Measurements from ENCODE around the gene BEX4.
"Not testable (repeated sequence)": the region's sequence is repeated elsewhere in the genome, so short reads cannot be mapped to it uniquely, and the experiment has no call there.

Gene BEX4

GRCh38 chrX:103214870-103215424 is at the start of gene BEX4:
Gene BEX4 (plus strand): TSS chrX:103215108. CDS start chrX:103216154, 1,046 bp downstream.
- peak; percentile 60 to 64 for DNase-seq

GRCh38 chrX:103170216-103170615 is 44.7 kb upstream of the BEX4 start:
- no peak for DNase-seq

GRCh38 chrX:103171353-103171752 is 43.6 kb upstream of the BEX4 start:
- no peak for DNase-seq

GRCh38 chrX:103175256-103175655 is 39.7 kb upstream of the BEX4 start:
- not testable (repeated sequence) for DNase-seq

- DNase-seq, result peak; percentile 3 to 14
These were observed 38.8 kb upstream of the BEX4 start for GRCh38 chrX:103175944-103176753.

GRCh38 chrX:103177556-103177955 is 37.4 kb upstream of the BEX4 start:
- DNase-seq, result no peak

GRCh38 chrX:103183912-103184311 is 31.0 kb upstream of the BEX4 start:
- no peak for DNase-seq

- no peak for DNase-seq
These were observed 26.9 kb upstream of the BEX4 start for GRCh38 chrX:103187953-103188475.

GRCh38 chrX:103197721-103198306 is 17.1 kb upstream of the BEX4 start:
- no peak for DNase-seq

GRCh38 chrX:103198668-103199067 is 16.2 kb upstream of the BEX4 start:
- not testable (repeated sequence) for DNase-seq

- no peak for DNase-seq
These were observed 13.9 kb upstream of the BEX4 start for GRCh38 chrX:103201041-103201440.

GRCh38 chrX:103210056-103210455 is 4.9 kb upstream of the BEX4 start:
- no peak for DNase-seq

- DNase-seq, result peak in 1 of 2 experiments; percentile 12
These were observed 3.7 kb upstream of the BEX4 start for GRCh38 chrX:103211012-103211715.

GRCh38 chrX:103212749-103213457 is 2.0 kb upstream of the BEX4 start:
- no peak for DNase-seq

- DNase-seq, result peak in 1 of 2 experiments; percentile 44
These were observed 600 bp downstream of the BEX4 start for GRCh38 chrX:103215425-103215991.

GRCh38 chrX:103220511-103221323 is 5.8 kb downstream of the BEX4 start:
- no peak for DNase-seq

- not testable (repeated sequence) for DNase-seq
These were observed 11.0 kb downstream of the BEX4 start for GRCh38 chrX:103225918-103226317.

GRCh38 chrX:103233263-103233662 is 18.4 kb downstream of the BEX4 start:
- DNase-seq, result no peak

- DNase-seq, result no peak
These were observed 20.0 kb downstream of the BEX4 start for GRCh38 chrX:103234869-103235268.

GRCh38 chrX:103235608-103236007 is 20.7 kb downstream of the BEX4 start:
- DNase-seq, result not testable (repeated sequence)

- DNase-seq, result no peak
These were observed 21.4 kb downstream of the BEX4 start for GRCh38 chrX:103236296-103236695.

All from NCI-H1930 (cell line).